ENCODE data around the gene ASAP2. TPM values are rescaled to one million over a fixed set of nuclear protein-coding genes. Genes with fewer than 3 reads are reported as not detected.

The ASAP2 gene
- total RNA-seq, 2 donors from 2014 or later = 63.8 to 71.0 TPM

- ATAC-seq = peak; percentile 95
- intact Hi-C loops (cut with DNase I, micrococcal nuclease) = no loop called here
- DNase-seq = peak; percentile 76 to 90
Observed at GRCh38 chr2:9282128-9283112, 75.8 kb downstream of the ASAP2 start.

- ATAC-seq (peak; percentile 65), DNase-seq (no peak)
- intact Hi-C loops (cut with DNase I, micrococcal nuclease) = no loop called here
Observed at GRCh38 chr2:9284521-9285297, 78.1 kb downstream of the ASAP2 start.

DNA sequence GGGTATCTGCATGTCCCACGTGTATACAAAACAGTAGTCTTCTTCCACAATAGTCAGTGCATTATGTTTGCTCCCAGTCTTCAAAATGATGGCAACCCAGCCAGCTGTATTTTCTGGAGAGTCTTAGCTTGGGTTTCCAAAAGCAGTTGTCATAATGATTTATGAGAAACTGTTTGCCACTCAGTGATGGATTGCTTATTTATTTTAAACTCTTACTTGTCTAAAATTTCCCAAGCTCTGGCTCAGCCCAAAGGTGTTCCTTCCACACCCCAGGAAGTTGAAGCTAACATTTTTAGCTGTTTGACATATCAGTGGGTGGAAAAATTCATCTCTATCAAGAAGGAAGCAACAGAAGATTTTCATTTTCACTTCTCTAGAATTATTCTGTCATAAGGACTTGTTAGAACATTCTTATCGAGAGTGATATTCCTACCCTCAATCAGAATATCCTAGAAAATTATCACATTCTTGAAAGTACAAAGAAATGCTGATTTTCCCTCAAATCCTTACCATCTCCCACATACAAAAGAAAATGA is 78.8 kb downstream of the ASAP2 start:
- intact Hi-C loops (cut with DNase I, micrococcal nuclease) = no loop called here
- ATAC-seq (no peak), DNase-seq (no peak)

DNA sequence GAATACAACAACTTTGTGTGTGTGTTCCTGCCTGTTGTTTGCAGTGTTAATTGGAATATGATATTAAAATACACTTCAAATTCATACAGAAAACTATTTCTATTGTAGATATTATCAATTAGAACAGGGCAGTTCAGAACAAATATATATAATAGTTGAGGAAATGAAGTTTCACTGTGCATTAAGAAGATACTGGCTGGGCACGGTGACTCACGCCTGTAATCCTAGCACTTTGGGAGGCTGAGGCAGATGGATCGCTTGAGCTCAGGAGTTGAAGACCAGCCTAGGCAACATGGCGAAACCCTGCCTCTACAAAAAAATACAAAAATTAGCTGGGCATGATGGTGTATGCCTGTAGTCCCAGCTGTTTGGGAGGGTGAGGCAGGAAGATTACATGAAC is 79.3 kb downstream of the ASAP2 start:
- DNase-seq (no peak), ATAC-seq (no peak)
- intact Hi-C loops (cut with DNase I, micrococcal nuclease) = no loop called here

- ATAC-seq = no peak
- DNase-seq = no peak
- intact Hi-C loops (cut with DNase I, micrococcal nuclease) = no loop called here
Observed at GRCh38 chr2:9286554-9287399, 80.2 kb downstream of the ASAP2 start.

DNA sequence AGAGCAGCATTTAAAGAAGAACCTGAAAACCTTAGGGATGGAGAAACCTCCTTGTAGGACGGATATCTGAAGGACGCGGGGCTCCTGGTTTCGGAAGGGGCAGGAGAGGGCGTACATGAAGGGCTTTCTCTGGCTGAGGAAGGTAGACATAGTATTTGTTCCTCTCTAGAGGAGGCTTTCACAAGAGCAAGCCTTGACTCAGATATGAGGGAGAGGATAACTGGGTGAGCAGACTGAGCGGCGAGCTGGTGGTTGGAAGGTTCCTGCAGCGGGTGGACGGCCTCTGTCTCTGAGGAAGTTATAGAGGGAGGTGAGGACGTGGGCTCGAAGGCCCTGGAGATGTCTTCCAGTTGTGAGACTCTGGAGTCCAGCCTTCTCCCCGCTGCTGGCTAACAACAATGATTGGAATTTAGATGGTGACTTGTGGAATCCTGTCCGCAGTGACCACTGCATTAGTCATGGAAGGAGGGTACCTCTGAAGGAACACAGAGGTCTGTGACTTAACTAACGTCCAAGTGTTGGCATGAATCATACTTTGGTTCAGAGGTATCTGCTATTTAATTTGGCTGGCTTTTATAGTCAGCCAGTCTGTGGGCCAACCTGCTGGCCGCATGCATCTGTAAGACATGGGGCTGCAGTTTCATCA is 80.9 kb downstream of the ASAP2 start:
- ATAC-seq (no peak), DNase-seq (no peak)
- intact Hi-C loops (cut with DNase I, micrococcal nuclease) = no loop called here

GRCh38 chr2:9288233-9288632 is 81.6 kb downstream of the ASAP2 start:
- ATAC-seq (no peak), DNase-seq (no peak)
- intact Hi-C loops (cut with DNase I, micrococcal nuclease) = no loop called here

- intact Hi-C loops (cut with DNase I, micrococcal nuclease) = no loop called here
- no peak for DNase-seq
- no peak for ATAC-seq
Observed at GRCh38 chr2:9288681-9289338, 82.2 kb downstream of the ASAP2 start.

DNA sequence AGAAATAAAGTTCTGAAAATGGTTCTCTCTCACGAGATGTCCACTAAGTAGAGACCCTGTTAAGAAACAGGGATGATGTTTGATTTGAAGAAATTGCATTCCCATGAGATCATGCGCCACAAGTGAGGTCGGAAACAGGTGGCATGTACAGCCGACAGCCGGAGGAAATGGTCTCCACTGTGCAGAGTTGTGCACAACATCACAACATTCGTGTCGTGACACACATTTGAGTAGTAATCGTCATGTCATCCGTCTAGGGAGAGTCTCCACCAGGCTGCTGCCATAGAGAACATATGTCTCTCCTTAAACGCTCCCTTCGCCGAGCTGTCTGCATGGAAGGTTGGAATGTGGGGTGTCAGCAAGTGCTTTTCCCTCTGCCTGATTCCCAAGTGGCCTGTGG is 84.7 kb downstream of the ASAP2 start:
- ATAC-seq = no peak
- DNase-seq = no peak
- intact Hi-C loops (cut with DNase I, micrococcal nuclease) = no loop called here

GRCh38 chr2:9291866-9292265 is 85.3 kb downstream of the ASAP2 start:
- intact Hi-C loops (cut with DNase I, micrococcal nuclease) = no loop called here
- ATAC-seq = no peak
- no peak for DNase-seq

- intact Hi-C loops (cut with DNase I, micrococcal nuclease) = no loop called here
- ATAC-seq (no peak), DNase-seq (no peak)
Observed at GRCh38 chr2:9292426-9292825, 85.8 kb downstream of the ASAP2 start.

DNA sequence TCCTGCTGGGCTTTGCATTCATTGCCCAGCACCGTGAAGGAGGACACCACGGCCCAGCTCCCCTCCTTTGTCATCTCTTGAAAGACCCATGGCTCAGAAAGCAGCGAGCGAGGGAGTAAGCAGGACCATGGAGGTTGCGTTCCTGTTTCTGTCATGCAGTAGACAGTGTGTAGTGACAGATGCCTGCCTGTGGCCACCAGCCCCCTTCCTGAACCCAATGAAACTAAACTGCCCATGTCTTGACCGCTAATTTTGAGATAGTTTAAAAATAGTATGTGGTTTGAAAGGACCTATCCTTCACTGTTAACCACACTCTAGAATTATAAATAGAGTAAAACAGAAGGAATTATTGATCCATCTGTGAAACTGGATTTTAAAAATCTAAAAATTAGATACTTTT is 88.2 kb downstream of the ASAP2 start:
- DNase-seq = no peak
- intact Hi-C loops (cut with DNase I, micrococcal nuclease) = no loop called here
- ATAC-seq = no peak

GRCh38 chr2:9296559-9296958 is 89.9 kb downstream of the ASAP2 start:
- ATAC-seq = no peak
- intact Hi-C loops (cut with DNase I, micrococcal nuclease) = no loop called here
- no peak for DNase-seq

DNA sequence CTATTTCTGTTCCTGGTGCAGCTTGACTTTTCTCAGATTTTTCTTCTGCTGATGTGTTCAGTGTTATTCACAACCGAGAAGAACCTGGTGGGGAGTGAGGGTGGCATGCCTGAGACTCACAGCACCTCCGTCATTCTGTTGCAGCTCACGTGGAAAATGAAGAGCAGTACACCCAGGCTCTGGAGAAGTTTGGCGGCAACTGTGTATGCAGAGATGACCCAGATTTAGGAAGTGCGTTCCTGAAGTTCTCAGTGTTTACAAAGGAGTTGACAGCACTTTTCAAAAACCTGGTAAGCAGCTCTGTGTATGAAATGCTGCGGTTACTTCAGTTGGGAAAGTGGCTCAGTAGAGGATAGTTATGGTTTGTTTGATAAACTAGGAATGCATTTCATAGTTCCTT is 90.5 kb downstream of the ASAP2 start:
- DNase-seq (no peak), ATAC-seq (no peak)
- intact Hi-C loops (cut with DNase I, micrococcal nuclease) = no loop called here

- DNase-seq = no peak
- intact Hi-C loops (cut with DNase I, micrococcal nuclease) = no loop called here
- no peak for ATAC-seq
Observed at GRCh38 chr2:9297807-9298206, 91.2 kb downstream of the ASAP2 start.

GRCh38 chr2:9298583-9298982 is 92.0 kb downstream of the ASAP2 start:
- intact Hi-C loops (cut with DNase I, micrococcal nuclease) = no loop called here
- ATAC-seq = no peak

GRCh38 chr2:9299161-9300100 is 92.8 kb downstream of the ASAP2 start:
- intact Hi-C loops (cut with DNase I, micrococcal nuclease) = no loop called here
- DNase-seq = no peak
- no peak for ATAC-seq

More at GRCh38 chr2:9298583-9298982, 92.0 kb downstream of the ASAP2 start:
- DNase-seq = no peak
